Upper lobe of left lung (tissue), 4 donors: Measurements from ENCODE around the gene SERPINA5.

ENCODE experiments used
- CTCF ChIP-seq, 6 experiments: fragments of 450-650 bp in 4 of 6; fragments of 200-600 bp in 2 of 6; sonication (generic) in 2 of 6; IDR thresholded peaks; one replicate each; pipeline ENCODE4 v1.5.1; 2016 to 2019; ENCODE audit warnings: antibody characterized with exemption in 6 of 6
- EP300 ChIP-seq, 4 donors: sonication (generic); formaldehyde crosslinking; IDR thresholded peaks; one replicate each; pipeline ENCODE4 v1.5.1; 2017; ENCODE audit warnings: antibody characterized with exemption in 4 of 4, control low read depth in 2 of 4
- POLR2A ChIP-seq, 4 donors: fragments of 450-650 bp; IDR thresholded peaks; one replicate each; pipeline ENCODE4 v1.5.1; 2016 to 2017; ENCODE audit warnings: antibody characterized with exemption in 4 of 4, mild to moderate bottlenecking in 2 of 4

- TF ChIP-seq CTCF (IDR thresholded peaks at IDR 0.05) (no peak), EP300 (IDR thresholded peaks at IDR 0.05) (no peak), POLR2A (IDR thresholded peaks at IDR 0.05) (no peak)
These were observed 9.8 kb downstream of the SERPINA5 start for GRCh38 chr14:94591073-94591472.
